Neural progenitor cell (in vitro differentiated cells): ENCODE results near the gene SYTL1.

Source experiments
- EZH2 ChIP-seq: fragments of 200-600 bp; sonication (generic); IDR thresholded peaks from 2 replicates; pipeline ENCODE4 v1.6.1; 2017; ENCODE audit warnings: antibody characterized with exemption, mild to moderate bottlenecking, moderate library complexity
- EZH2phosphoT487 ChIP-seq: fragments of 200-600 bp; sonication (generic); IDR thresholded peaks from 2 replicates; pipeline ENCODE4 v1.6.1; 2017; ENCODE audit warnings: antibody characterized with exemption
- TF ChIP-seq, protein P1 (sequence below): fragments of 200-600 bp; sonication (generic); IDR thresholded peaks from 2 replicates; pipeline ENCODE4 v1.5.1; 2017; ENCODE audit warnings: antibody characterized with exemption, mild to moderate bottlenecking

DNA sequence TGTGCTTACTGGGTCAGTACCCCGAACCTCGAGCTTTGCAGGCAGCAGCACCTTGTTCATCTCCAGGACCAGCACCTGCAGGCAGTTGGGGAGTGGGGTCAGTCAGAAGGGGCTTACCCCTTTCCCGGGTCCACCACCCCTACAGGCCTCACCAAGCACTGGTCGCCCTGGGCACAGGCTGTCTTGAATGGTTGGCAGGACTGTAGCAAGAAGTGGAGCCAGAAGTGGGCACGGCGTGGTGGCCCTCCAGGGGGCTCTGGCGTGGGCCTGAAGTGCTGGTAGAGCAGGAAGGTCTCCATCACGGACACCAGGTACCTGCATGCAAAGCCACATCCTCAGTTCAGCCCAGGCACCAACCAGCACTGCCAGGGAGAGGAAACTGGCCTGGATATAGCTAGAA, 19.7 kb downstream of the SYTL1 start:
- TF ChIP-seq EZH2 (no peak), EZH2phosphoT487 (no peak)
- TF ChIP-seq, protein P1, sequence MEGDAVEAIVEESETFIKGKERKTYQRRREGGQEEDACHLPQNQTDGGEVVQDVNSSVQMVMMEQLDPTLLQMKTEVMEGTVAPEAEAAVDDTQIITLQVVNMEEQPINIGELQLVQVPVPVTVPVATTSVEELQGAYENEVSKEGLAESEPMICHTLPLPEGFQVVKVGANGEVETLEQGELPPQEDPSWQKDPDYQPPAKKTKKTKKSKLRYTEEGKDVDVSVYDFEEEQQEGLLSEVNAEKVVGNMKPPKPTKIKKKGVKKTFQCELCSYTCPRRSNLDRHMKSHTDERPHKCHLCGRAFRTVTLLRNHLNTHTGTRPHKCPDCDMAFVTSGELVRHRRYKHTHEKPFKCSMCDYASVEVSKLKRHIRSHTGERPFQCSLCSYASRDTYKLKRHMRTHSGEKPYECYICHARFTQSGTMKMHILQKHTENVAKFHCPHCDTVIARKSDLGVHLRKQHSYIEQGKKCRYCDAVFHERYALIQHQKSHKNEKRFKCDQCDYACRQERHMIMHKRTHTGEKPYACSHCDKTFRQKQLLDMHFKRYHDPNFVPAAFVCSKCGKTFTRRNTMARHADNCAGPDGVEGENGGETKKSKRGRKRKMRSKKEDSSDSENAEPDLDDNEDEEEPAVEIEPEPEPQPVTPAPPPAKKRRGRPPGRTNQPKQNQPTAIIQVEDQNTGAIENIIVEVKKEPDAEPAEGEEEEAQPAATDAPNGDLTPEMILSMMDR: no peak
